BE2C (cell line): ENCODE measurements around the gene BMP8A.

Experiments used
- DNase-seq: peaks from one replicate; pipeline ENCODE4 v3.0.0-alpha.2; 2020
- H3K27me3 ChIP-seq: fragments of 250-450 bp; sonication (Bioruptor Pico); 2 replicates; pipeline ENCODE4 v1.5.1; 2020; ENCODE audit warnings: mild to moderate bottlenecking
- H3K36me3 ChIP-seq: fragments of 250-450 bp; sonication (Bioruptor Pico); 2 replicates; pipeline ENCODE4 v1.5.1; 2020; ENCODE audit warnings: mild to moderate bottlenecking
- H3K4me1 ChIP-seq: fragments of 250-450 bp; sonication (Bioruptor Pico); 2 replicates; pipeline ENCODE4 v1.5.1; 2020
- H3K4me3 ChIP-seq: 2 replicates; pipeline ENCODE4 v1.5.1; 2011; ENCODE audit warnings: low read depth, low read length
- H3K9me3 ChIP-seq: fragments of 250-450 bp; sonication (Bioruptor Pico); 2 replicates; pipeline ENCODE4 v1.5.1; 2020
- CTCF ChIP-seq: IDR thresholded peaks from 2 replicates; pipeline ENCODE4 v1.5.1; 2012; ENCODE audit warnings: mild to moderate bottlenecking, low read depth, low read length

BMP8A gene

GRCh38 chr1:39554277-39554676 is 62.8 kb downstream of the BMP8A start:
- no peak for TF ChIP-seq CTCF

GRCh38 chr1:39561279-39561678 is 69.8 kb downstream of the BMP8A start:
- H3K4me3 ChIP-seq = no peak overlapping the region
- no peaks in the 10 kb centered on the region for H3K4me1 ChIP-seq
- DNase-seq = no peak
- H3K27me3 ChIP-seq = no peaks in the 10 kb centered on the region
- no peak for TF ChIP-seq CTCF
- peaks cover 60% of the 10 kb centered on the region for H3K36me3 ChIP-seq
- no peaks in the 10 kb centered on the region for H3K9me3 ChIP-seq

More at GRCh38 chr1:39554277-39554676, 62.8 kb downstream of the BMP8A start:
- Histone ChIP-seq H3K4me3 (no peak overlapping the region), H3K9me3 (no peaks in the 10 kb centered on the region), H3K27me3 (no peaks in the 10 kb centered on the region), H3K4me1 (no peaks in the 10 kb centered on the region), H3K36me3 (no peaks in the 10 kb centered on the region)
- no peak for DNase-seq

- Histone ChIP-seq H3K4me3 (no peak overlapping the region), H3K4me1 (no peaks in the 10 kb centered on the region), H3K9me3 (no peaks in the 10 kb centered on the region), H3K36me3 (peaks cover 76% of the 10 kb centered on the region), H3K27me3 (no peaks in the 10 kb centered on the region)
- TF ChIP-seq CTCF = no peak
- no peak for DNase-seq
Observed at GRCh38 chr1:39562886-39563285, 71.5 kb downstream of the BMP8A start.

- H3K4me3 ChIP-seq = no peak overlapping the region
- no peaks in the 10 kb centered on the region for H3K27me3 ChIP-seq
- TF ChIP-seq CTCF = no peak
- H3K36me3 ChIP-seq = peaks cover 81% of the 10 kb centered on the region
- no peaks in the 10 kb centered on the region for H3K9me3 ChIP-seq
- no peak for DNase-seq
- no peaks in the 10 kb centered on the region for H3K4me1 ChIP-seq
Observed at GRCh38 chr1:39563669-39564068, 72.2 kb downstream of the BMP8A start.

- Histone ChIP-seq H3K4me3 (no peak overlapping the region), H3K4me1 (no peaks in the 10 kb centered on the region), H3K9me3 (no peaks in the 10 kb centered on the region), H3K27me3 (no peaks in the 10 kb centered on the region), H3K36me3 (peaks cover 88% of the 10 kb centered on the region)
- no peak for TF ChIP-seq CTCF
- DNase-seq = no peak
Observed at GRCh38 chr1:39564340-39564739, 72.9 kb downstream of the BMP8A start.

- Histone ChIP-seq H3K36me3 (peaks cover 92% of the 10 kb centered on the region), H3K4me1 (no peaks in the 10 kb centered on the region), H3K4me3 (no peak overlapping the region), H3K27me3 (no peaks in the 10 kb centered on the region), H3K9me3 (no peaks in the 10 kb centered on the region)
- no peak for TF ChIP-seq CTCF
- no peak for DNase-seq
Observed at GRCh38 chr1:39564941-39565340, 73.5 kb downstream of the BMP8A start.
